Brain microvascular endothelial cell (primary cell): ENCODE measurements around the gene CCDC93.

Experiments
- DNase-seq: peaks from one replicate; pipeline ENCODE4 v3.0.0-alpha.2; 2020
- H3K27ac ChIP-seq: fragments of 250-450 bp; sonication (Bioruptor Pico); 2 replicates; pipeline ENCODE4 v1.5.1; 2020; ENCODE audit warnings: mild to moderate bottlenecking, moderate library complexity
- H3K27me3 ChIP-seq: fragments of 250-450 bp; sonication (Bioruptor Pico); replicated peaks from 2 replicates; pipeline ENCODE4 v1.5.1; 2020; ENCODE audit warnings: mild to moderate bottlenecking
- H3K36me3 ChIP-seq: fragments of 250-450 bp; sonication (Bioruptor Pico); replicated peaks from 2 replicates; pipeline ENCODE4 v1.5.1; 2020; ENCODE audit warnings: mild to moderate bottlenecking
- H3K4me3 ChIP-seq: 2 replicates; pipeline ENCODE4 v1.5.1; 2011; ENCODE audit warnings: low read depth, mild to moderate bottlenecking, control low read depth, low read length, moderate library complexity
- CTCF ChIP-seq: IDR thresholded peaks from 2 replicates; pipeline ENCODE4 v1.5.1; 2011; ENCODE audit warnings: low read depth, mild to moderate bottlenecking, moderate library complexity, low read length, control low read depth, inconsistent platforms; ENCODE audit errors: missing control alignments
- in situ Hi-C: cut with HindIII; loops from 2 replicates; pipeline ENCODE4 v1.10.0; 2017; ENCODE audit warnings: low sequenced_read_pairs, low pct_ligation_motif_present

CCDC93 gene

GRCh38 chr2:118058951-118059350 is 45.1 kb upstream of the CCDC93 start:
- in situ Hi-C loops = no loop called here
- TF ChIP-seq CTCF = no peak
- Histone ChIP-seq H3K27ac (no peak overlapping the region), H3K36me3 (no peaks in the 10 kb centered on the region), H3K4me3 (no peak overlapping the region), H3K27me3 (no peaks in the 10 kb centered on the region)
- no peak for DNase-seq

- no peak for DNase-seq
- Histone ChIP-seq H3K27ac (no peak overlapping the region), H3K27me3 (no peaks in the 10 kb centered on the region), H3K4me3 (no peak overlapping the region), H3K36me3 (no peaks in the 10 kb centered on the region)
- no peak for TF ChIP-seq CTCF
- in situ Hi-C loops = no loop called here
Observed at GRCh38 chr2:118056801-118057200, 42.9 kb upstream of the CCDC93 start.

GRCh38 chr2:118056165-118056534 is 42.3 kb upstream of the CCDC93 start:
- Histone ChIP-seq H3K27me3 (no peaks in the 10 kb centered on the region), H3K27ac (no peak overlapping the region), H3K36me3 (no peaks in the 10 kb centered on the region), H3K4me3 (no peak overlapping the region)
- in situ Hi-C loops = no loop called here
- TF ChIP-seq CTCF = no peak
- DNase-seq = no peak

GRCh38 chr2:118055512-118056164 is 41.8 kb upstream of the CCDC93 start:
- H3K4me3 ChIP-seq = no peak overlapping the region
- no peaks in the 10 kb centered on the region for H3K27me3 ChIP-seq
- H3K36me3 ChIP-seq = no peaks in the 10 kb centered on the region
- TF ChIP-seq CTCF = no peak
- DNase-seq = no peak
- in situ Hi-C loops = no loop called here
- H3K27ac ChIP-seq = no peak overlapping the region

GRCh38 chr2:118054213-118055008 is 40.5 kb upstream of the CCDC93 start:
- H3K4me3 ChIP-seq = no peak overlapping the region
- no peaks in the 10 kb centered on the region for H3K27me3 ChIP-seq
- no peak overlapping the region for H3K27ac ChIP-seq
- TF ChIP-seq CTCF = no peak
- in situ Hi-C loops = no loop called here
- H3K36me3 ChIP-seq = no peaks in the 10 kb centered on the region
- DNase-seq = no peak
